Astrocyte of the spinal cord (primary cell): ENCODE measurements around the gene CARD9.
A peak's percentile ranks its signal among the peaks of the same experiment; 100 is the strongest.

Source experiments
- DNase-seq: peaks from one replicate; pipeline ENCODE4 v3.0.0; 2011; ENCODE audit warnings: low read depth, low spot score
- H3K4me3 ChIP-seq: 2 replicates; pipeline ENCODE4 v1.5.1; 2011; ENCODE audit warnings: low read depth, mild to moderate bottlenecking, low read length, moderate library complexity
- in situ Hi-C: cut with HindIII; loops from 2 replicates; pipeline ENCODE4 v1.10.0; 2017; ENCODE audit warnings: low sequenced_read_pairs
- TF ChIP-seq, protein P1 (sequence below): IDR thresholded peaks from 2 replicates; pipeline ENCODE4 v1.5.1; 2012; ENCODE audit warnings: low read depth, mild to moderate bottlenecking, low read length, inconsistent platforms

The CARD9 gene

DNA sequence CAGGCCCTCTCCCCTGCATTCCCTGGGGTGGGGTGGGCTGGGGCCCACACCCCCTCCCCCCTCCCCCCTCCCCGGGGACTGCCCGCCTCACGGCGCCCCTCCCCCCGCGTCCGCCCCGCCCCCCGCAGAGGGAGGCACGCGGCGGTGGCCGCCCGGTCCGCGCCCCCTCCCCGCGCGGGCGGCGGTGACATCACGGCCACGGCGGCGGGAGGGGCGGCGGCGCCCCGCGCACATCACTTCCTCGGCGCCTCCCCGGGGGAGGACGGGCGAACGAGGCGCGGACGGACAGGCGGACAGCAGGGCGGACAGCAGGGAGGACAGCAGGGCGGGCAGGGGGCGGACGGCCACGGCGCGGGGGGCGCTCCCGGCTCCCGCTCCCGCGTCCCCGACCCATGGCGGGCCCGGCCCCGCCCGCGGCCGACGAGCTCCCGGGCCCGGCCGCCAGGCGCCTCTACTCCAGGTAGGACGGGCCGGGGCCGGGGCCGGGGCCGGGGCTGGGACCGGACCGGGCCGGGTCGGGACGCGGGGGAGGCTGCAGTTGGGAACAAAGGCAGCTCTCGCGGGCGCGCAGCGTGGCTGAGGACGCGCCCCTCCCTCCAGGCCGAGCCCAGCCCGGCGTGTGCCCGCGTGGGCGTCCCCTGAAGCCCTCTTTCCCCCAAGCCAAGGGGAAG lies 46.0 kb downstream of the CARD9 start, which contains the start of gene GPSM1:
Gene GPSM1 (plus strand): TSS at position 236 of the 671 bp plus-strand sequence. CDS start 157 bp downstream, at position 393.
- in situ Hi-C loops: no loop called here
- DNase-seq: peak; percentile 55
- TF ChIP-seq, protein P1, sequence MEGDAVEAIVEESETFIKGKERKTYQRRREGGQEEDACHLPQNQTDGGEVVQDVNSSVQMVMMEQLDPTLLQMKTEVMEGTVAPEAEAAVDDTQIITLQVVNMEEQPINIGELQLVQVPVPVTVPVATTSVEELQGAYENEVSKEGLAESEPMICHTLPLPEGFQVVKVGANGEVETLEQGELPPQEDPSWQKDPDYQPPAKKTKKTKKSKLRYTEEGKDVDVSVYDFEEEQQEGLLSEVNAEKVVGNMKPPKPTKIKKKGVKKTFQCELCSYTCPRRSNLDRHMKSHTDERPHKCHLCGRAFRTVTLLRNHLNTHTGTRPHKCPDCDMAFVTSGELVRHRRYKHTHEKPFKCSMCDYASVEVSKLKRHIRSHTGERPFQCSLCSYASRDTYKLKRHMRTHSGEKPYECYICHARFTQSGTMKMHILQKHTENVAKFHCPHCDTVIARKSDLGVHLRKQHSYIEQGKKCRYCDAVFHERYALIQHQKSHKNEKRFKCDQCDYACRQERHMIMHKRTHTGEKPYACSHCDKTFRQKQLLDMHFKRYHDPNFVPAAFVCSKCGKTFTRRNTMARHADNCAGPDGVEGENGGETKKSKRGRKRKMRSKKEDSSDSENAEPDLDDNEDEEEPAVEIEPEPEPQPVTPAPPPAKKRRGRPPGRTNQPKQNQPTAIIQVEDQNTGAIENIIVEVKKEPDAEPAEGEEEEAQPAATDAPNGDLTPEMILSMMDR: no peak
- peak within 1 kb of the TSS; percentile 74 for H3K4me3 ChIP-seq

DNA sequence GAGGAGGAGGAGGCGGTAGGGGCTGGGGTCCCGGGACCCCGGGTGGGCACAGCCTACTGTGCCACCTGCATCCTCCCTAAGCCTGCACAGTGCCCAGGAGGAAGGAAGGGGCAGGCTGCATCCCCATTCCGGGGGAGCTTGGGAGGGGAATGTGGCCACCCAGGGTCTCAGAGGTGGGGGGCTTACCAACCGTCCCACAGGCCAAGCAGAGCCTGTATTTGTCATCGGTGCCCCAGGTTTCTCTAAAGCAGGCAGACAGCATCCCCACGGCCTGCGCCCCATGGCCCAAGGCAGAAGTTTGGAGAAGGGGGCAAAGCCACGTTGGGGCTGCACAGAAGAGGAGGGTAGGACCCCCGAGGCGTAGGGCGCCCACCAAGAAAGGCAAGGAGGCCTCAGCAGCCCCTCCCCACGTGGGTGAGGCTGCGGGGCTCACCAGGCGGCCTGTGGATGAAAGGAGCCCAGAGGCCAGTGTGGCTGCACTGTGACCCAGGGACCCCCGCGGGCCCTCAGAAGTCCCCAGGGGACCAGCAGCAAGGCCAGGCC lies 46.6 kb downstream of the CARD9 start:
- in situ Hi-C loops: no loop called here
- TF ChIP-seq, protein P1: no peak
- H3K4me3 ChIP-seq: peak overlapping the region; percentile 17
- DNase-seq: peak; percentile 48

DNA sequence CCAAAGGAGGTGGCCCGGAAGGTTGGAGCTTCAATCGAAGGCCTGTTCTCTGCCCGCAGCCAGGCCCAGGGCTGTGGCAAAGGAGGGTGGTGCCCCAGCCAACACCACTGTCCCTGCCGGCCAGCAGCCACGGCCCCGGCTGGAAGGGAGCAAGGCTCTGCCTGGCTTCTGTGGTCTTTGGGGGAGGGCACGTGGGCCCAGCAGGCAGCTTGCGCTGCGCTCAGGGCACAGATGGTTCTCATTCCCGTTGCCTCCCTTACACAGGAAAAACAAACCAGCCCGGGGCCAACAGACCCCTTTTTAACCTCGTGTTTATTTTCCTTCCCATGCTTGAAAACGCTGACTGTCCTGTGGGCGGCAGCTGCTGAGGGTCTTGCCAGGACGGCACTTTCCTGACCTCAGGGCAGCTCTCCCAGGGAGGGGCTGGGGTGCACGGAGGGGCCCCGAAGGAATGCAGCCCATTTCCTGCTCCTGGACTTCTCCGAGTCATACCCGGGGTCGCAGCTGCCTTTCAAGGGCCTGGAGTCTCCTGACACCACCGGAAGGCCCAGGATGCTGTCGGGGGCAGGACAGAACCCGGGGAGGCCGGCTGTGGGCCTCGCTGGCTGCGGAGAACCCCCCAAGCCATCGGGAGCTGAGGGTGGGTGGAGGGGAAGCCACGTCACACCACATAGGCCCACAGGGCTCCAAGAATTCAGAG lies 47.3 kb downstream of the CARD9 start:
- no peak overlapping the region for H3K4me3 ChIP-seq
- DNase-seq: peak; percentile 88
- in situ Hi-C loops: no loop called here
- TF ChIP-seq, protein P1: no peak

DNA sequence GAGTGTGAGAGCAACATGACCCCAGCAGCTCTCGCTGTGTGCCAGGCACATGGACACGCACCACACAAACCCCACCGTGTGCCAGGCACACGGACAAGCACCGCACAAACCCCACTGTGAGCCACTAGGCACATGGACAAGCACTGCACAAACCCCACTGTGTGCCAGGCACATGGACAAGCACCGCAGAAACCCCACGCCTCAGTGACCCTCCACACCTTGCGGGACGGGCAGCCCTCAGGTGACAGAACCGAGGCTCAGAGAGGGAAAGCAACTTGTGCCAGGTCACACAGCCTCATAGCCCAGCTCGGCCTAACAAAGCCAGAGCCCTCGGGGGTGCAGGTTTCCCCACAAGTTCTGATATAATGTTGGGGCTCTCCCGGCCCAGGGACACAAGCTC lies 48.1 kb downstream of the CARD9 start:
- no peak overlapping the region for H3K4me3 ChIP-seq
- TF ChIP-seq, protein P1: no peak
- DNase-seq: no peak
- in situ Hi-C loops: no loop called here

DNA sequence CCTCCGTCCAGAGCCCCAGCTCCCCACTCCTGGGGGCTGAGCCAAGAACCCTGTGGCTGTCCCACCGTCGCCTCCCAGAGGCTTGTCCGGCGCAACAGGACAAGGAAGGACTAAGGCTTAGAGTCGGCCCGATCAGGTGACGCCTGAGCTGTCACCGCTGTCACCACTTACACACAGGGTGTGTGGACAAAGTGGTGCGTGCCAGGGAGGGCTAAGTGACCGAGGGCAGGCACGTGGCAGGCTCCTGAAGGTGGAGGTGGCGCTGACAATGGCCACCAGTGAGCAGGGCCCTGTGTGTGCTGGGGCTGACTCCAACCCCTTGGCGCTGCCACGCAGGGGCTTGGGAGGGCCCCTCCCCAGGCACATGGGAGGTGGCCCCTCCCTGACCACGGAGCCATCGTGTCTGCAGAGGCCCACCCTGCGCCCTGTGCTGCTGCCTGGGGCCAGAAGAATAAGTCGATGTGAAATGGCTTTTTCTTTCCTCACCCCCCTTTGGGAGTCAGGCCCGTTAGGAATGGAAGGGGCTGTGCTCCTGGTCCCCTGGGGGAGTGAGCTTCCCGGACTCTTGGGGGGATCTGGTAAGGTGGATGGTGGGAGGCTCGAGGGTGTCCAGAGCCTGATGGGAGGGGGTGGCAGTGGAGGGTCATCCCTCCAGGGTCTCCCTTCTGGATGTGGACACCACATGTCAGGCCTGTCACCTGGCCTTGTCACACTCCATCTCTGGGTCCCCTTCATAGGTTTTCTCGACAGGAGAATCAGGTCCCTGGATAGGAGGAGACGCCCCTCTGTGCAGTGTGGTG lies 48.8 kb downstream of the CARD9 start:
- no peak for DNase-seq
- in situ Hi-C loops: no loop called here
- TF ChIP-seq, protein P1: no peak
- H3K4me3 ChIP-seq: no peak overlapping the region

DNA sequence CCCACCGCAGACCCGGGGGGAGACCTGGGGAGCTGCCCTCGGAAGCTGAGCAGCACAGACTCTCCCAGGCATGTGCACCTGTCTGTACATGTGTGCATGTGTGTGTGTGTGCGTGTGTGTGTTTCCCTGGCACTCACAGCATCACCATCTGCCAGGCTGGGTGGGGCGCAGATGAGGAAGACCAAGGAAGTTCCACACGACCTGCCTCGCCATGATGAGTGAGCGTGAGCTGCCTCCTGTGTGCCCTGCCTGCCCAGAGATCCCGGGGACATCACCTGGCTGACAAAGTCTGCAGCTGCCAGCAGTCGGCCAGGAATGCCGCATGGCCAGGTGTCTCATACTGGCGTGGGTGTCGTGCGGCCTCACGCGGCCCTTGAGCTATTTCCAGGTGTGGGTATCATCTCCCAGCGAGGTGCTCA lies 50.1 kb downstream of the CARD9 start:
- no peak for DNase-seq
- in situ Hi-C loops: no loop called here
- TF ChIP-seq, protein P1: no peak
- H3K4me3 ChIP-seq: no peak overlapping the region
